Thyroid gland (tissue), 4 donors: ENCODE data around the gene PCDHB4. TPM values are rescaled to one million over a fixed set of nuclear protein-coding genes. Genes with fewer than 3 reads are reported as not detected.
"Not testable (repeated sequence)": the region's sequence is repeated elsewhere in the genome, so short reads cannot be mapped to it uniquely, and the experiment has no call there.

Experiments
- DNase-seq, 2 donors: peaks; one replicate each; pipeline ENCODE4 v3.0.0-alpha.2; 2019
- H3K27ac ChIP-seq, 3 donors: fragments of 200-600 bp; sonication (generic); 1 replicate in 2 of 3; 2 replicates in 1 of 3; pipeline ENCODE4 v1.5.1; 2016 to 2019; ENCODE audit warnings: mild to moderate bottlenecking in 1 of 3, moderate library complexity in 1 of 3
- H3K27me3 ChIP-seq: fragments of 200-600 bp; sonication (generic); one replicate; pipeline ENCODE4 v1.5.1; 2019
- H3K36me3 ChIP-seq, 2 donors: fragments of 200-600 bp; sonication (generic); one replicate each; pipeline ENCODE4 v1.5.1; 2016 to 2019
- H3K4me1 ChIP-seq, 2 donors: fragments of 200-600 bp; sonication (generic); one replicate each; pipeline ENCODE4 v1.5.1; 2017 to 2019
- H3K4me3 ChIP-seq, 3 donors: fragments of 200-600 bp; sonication (generic); replicated peaks in 1 of 3; 1 replicate in 2 of 3; 2 replicates in 1 of 3; pipeline ENCODE4 v1.5.1; 2016; ENCODE audit warnings: mild to moderate bottlenecking in 1 of 3
- H3K9me3 ChIP-seq: fragments of 200-600 bp; sonication (generic); one replicate; pipeline ENCODE4 v1.5.1; 2017
- CTCF ChIP-seq, 6 experiments: fragments of 200-600 bp in 3 of 6; fragments of 450-650 bp in 3 of 6; sonication (generic) in 3 of 6; IDR thresholded peaks; one replicate each; pipeline ENCODE4 v1.5.1; 2016 to 2019; ENCODE audit warnings: antibody characterized with exemption in 6 of 6, mild to moderate bottlenecking in 2 of 6, inconsistent platforms in 1 of 6, moderate library complexity in 1 of 6
- POLR2A ChIP-seq, 2 donors: fragments of 450-650 bp; IDR thresholded peaks; one replicate each; pipeline ENCODE4 v1.6.1; 2017; ENCODE audit warnings: antibody characterized with exemption in 2 of 2, mild to moderate bottlenecking in 2 of 2, moderate library complexity in 1 of 2
- WGBS, 2 donors: methylation state at CpG; one replicate each; pipeline ENCODE4 v1.1.5; 2017; 5-methylcytosine and 5-hydroxymethylcytosine counted together
- intact Hi-C: fragments of 100-400 bp; cut with DNase I; formaldehyde crosslinking; loops from one replicate; pipeline ENCODE4 v1.15.1; 2023
- total RNA-seq, 4 donors: library from RNA; depleted of rRNA; stranded (reverse); fragments of >200 nt; gene quantifications; one replicate each; pipeline ENCODE4 v1.2.3, GENCODE V29; 2016

PCDHB4 gene
- total RNA-seq, 4 donors from 2014 or later: 2.0 to 8.7 (median 3.5) TPM

- intact Hi-C loops: no loop called here
- TF ChIP-seq POLR2A (IDR thresholded peaks at IDR 0.05) (no peak), CTCF (IDR thresholded peaks at IDR 0.05) (peak in 3 of 6 experiments; percentile 52 to 64 (median 56))
- H3K36me3 ChIP-seq: no peaks in the 10 kb centered on the region
- H3K4me3 ChIP-seq: peak within 1 kb of the TSS in 1 of 3 donors; percentile 44
- H3K27me3 ChIP-seq: no peaks in the 10 kb centered on the region
- no peaks in the 10 kb centered on the region for H3K9me3 ChIP-seq
- H3K27ac ChIP-seq: no peak within 1 kb of the TSS
- DNase-seq: peak; percentile 6 to 53
- WGBS, 2 donors: 19 to 24% methylated on average over 22 of the region's 22 CpGs
- no peaks in the 10 kb centered on the region for H3K4me1 ChIP-seq
Observed at GRCh38 chr5:141135030-141135717, 13.6 kb downstream of the PCDHB4 start, which contains the start of gene PCDHB5. TSS of gene PCDHB5 (plus strand) at chr5:141135206. CDS start at chr5:141135435, 229 bp downstream.

- Histone ChIP-seq H3K27me3 (no peaks in the 10 kb centered on the region), H3K4me3 (peak overlapping the region in 1 of 3 donors; percentile 44), H3K4me1 (no peaks in the 10 kb centered on the region), H3K9me3 (no peaks in the 10 kb centered on the region), H3K27ac (no peak overlapping the region), H3K36me3 (no peaks in the 10 kb centered on the region)
- DNase-seq: no peak
- TF ChIP-seq POLR2A (IDR thresholded peaks at IDR 0.05) (no peak), CTCF (IDR thresholded peaks at IDR 0.05) (no peak)
- intact Hi-C loops: no loop called here
- 38 to 64% methylated on average over 19 of the region's 19 CpGs for WGBS, 2 donors
Observed at GRCh38 chr5:141135718-141136266, 14.2 kb downstream of the PCDHB4 start.

GRCh38 chr5:141137346-141137745, 15.7 kb downstream of the PCDHB4 start:
- H3K9me3 ChIP-seq, intact Hi-C loops: not testable (repeated sequence)
- 50 to 84% methylated on average over 8 to 18 of the region's 34 CpGs for WGBS, 2 donors

GRCh38 chr5:141149812-141150211, 28.2 kb downstream of the PCDHB4 start, which contains the start of gene PCDHB6:
TSS of gene PCDHB6 (plus strand) at chr5:141150057. CDS start at chr5:141150258, 201 bp downstream.
- H3K4me1 ChIP-seq: no peaks in the 10 kb centered on the region
- H3K4me3 ChIP-seq: no peak within 1 kb of the TSS
- WGBS, 2 donors: 8 to 30% methylated on average over 18 of the region's 18 CpGs
- H3K27me3 ChIP-seq: no peaks in the 10 kb centered on the region
- DNase-seq: no peak
- TF ChIP-seq CTCF (IDR thresholded peaks at IDR 0.05): peak in 1 of 6 experiments; percentile 7
- no peak for TF ChIP-seq POLR2A (IDR thresholded peaks at IDR 0.05)
- no peak within 1 kb of the TSS for H3K27ac ChIP-seq
- no peaks in the 10 kb centered on the region for H3K36me3 ChIP-seq
- no peaks in the 10 kb centered on the region for H3K9me3 ChIP-seq
- intact Hi-C loops: no loop called here

More at GRCh38 chr5:141137346-141137745, 15.7 kb downstream of the PCDHB4 start:
- not testable (repeated sequence) for DNase-seq, H3K4me1 ChIP-seq, H3K27me3 ChIP-seq, H3K27ac ChIP-seq, H3K36me3 ChIP-seq, H3K4me3 ChIP-seq

- 34 to 61% methylated on average over 19 to 33 of the region's 33 CpGs for WGBS, 2 donors
- no peaks in the 10 kb centered on the region for H3K9me3 ChIP-seq
- H3K27ac ChIP-seq: no peak overlapping the region
- intact Hi-C loops: no loop called here
- no peak for DNase-seq
- no peaks in the 10 kb centered on the region for H3K4me1 ChIP-seq
- no peaks in the 10 kb centered on the region for H3K36me3 ChIP-seq
- no peak for TF ChIP-seq POLR2A (IDR thresholded peaks at IDR 0.05)
- no peaks in the 10 kb centered on the region for H3K27me3 ChIP-seq
- H3K4me3 ChIP-seq: no peak overlapping the region
Observed at GRCh38 chr5:141150224-141150992, 28.8 kb downstream of the PCDHB4 start.
